ENCODE results near the gene P2RY2. TPM values are rescaled to one million over a fixed set of nuclear protein-coding genes. Genes with fewer than 3 reads are reported as not detected.
"Not testable (repeated sequence)": the region's sequence is repeated elsewhere in the genome, so short reads cannot be mapped to it uniquely, and the experiment has no call there.

P2RY2 gene
- total RNA-seq, 1 donor from 2014 or later: 6.5 TPM

DNA sequence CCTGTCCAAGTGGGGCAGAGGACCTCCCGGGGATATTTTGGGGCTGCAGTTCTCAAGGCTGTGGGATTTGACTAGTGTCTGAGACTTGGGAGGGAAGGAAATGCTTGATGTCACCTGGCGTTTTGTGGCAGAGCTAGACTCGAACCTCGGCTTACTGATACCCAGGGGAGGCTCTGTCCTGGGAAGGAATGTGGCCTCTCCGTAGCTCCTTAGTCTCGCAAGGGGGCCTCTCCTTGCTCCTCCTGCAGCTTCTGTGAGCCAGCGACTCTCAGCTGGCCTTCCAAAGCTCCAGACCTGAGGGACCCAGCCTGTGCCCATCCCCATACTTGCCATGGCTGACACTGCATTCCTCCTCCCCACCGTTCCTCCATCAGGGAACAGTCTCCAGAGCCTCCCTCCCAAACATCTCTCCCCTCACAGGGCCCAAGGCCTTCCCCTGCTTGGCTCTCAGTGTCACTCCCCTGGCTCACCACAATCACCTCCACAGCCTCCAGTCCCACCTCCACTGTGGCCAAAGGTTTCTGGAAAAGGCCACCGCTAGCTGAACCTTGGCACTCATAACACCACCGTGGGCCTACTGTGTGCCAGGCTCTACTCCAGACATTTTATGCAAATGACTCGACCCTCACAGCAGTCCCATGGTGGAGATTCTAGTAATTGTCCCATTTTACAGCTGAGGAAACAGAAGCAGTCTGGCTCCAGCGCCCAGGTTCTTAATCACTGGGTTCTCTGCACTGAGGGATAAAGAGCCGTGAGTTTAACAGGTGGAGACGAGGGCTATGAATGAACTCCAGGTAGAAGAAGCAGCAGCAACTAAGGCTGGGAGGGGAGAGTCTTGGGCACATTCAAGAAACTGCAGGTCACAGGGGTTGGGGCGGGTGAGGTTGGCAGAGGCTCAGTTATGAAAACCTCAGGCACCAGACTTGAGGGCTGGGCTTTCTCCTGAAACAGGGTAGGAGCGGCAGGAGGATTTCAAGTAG, 12.1 kb downstream of the P2RY2 start:
- no peaks in the 10 kb centered on the region for H3K9me3 ChIP-seq
- no peaks in the 10 kb centered on the region for H3K36me3 ChIP-seq
- TF ChIP-seq, protein P1, sequence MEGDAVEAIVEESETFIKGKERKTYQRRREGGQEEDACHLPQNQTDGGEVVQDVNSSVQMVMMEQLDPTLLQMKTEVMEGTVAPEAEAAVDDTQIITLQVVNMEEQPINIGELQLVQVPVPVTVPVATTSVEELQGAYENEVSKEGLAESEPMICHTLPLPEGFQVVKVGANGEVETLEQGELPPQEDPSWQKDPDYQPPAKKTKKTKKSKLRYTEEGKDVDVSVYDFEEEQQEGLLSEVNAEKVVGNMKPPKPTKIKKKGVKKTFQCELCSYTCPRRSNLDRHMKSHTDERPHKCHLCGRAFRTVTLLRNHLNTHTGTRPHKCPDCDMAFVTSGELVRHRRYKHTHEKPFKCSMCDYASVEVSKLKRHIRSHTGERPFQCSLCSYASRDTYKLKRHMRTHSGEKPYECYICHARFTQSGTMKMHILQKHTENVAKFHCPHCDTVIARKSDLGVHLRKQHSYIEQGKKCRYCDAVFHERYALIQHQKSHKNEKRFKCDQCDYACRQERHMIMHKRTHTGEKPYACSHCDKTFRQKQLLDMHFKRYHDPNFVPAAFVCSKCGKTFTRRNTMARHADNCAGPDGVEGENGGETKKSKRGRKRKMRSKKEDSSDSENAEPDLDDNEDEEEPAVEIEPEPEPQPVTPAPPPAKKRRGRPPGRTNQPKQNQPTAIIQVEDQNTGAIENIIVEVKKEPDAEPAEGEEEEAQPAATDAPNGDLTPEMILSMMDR (IDR thresholded peaks at IDR 0.05): no peak
- H3K4me1 ChIP-seq: peaks cover 9% of the 10 kb centered on the region
- no peaks in the 10 kb centered on the region for H3K27me3 ChIP-seq (ENCODE audit: low read depth)
- DNase-seq (no peak), ATAC-seq (no peak)
- no peak overlapping the region for H3K27ac ChIP-seq
- intact Hi-C loops (cut with DNase I): no loop called here
- H3K4me3 ChIP-seq: no peak overlapping the region

DNA sequence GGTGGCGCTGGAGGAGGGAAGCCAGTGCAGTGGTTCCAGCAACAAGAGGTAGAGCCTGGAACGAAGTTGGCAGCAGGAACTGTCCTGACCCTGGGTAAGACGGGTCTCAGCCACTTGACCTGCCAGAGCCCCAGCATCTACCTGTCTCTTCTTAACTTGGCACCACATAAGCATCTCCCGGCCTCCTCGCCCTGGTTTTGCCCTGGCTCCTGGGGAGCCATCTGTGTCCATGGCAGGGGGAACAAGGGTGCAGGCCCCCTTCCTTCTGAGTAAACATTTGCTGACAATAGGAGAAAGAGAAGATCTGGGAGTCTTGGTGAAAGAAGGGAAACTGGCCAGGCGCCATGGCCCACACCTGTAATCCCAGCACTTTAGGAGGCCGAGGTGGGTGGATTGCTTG, 12.8 kb downstream of the P2RY2 start:
- TF ChIP-seq, protein P1 (IDR thresholded peaks at IDR 0.05): no peak
- H3K27me3 ChIP-seq (ENCODE audit: low read depth): no peaks in the 10 kb centered on the region
- H3K9me3 ChIP-seq: no peaks in the 10 kb centered on the region
- no peak overlapping the region for H3K27ac ChIP-seq
- H3K36me3 ChIP-seq: no peaks in the 10 kb centered on the region
- no peak for DNase-seq
- H3K4me3 ChIP-seq: no peak overlapping the region
- intact Hi-C loops (cut with DNase I): no loop called here
- H3K4me1 ChIP-seq: peaks cover 5% of the 10 kb centered on the region
- no peak for ATAC-seq

DNA sequence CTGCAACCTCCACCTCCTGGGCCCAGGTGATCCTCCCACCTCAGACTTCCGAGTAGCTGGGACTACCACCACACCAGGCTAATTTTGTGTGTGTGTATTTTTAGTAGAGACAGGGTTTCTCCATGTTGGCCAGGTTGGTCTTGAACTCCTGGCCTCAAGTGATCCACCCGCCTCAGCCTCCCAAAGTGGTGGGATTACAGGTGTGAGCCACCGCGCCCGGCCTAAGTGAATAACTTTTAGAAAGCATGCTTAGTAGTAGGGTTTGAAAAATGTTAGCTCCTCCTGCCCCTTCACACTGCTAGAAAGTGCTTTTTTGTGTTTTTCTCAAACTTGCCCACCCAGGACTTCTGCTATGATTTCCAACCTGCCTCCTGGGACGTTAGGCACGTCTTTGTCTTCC, 14.4 kb downstream of the P2RY2 start:
- H3K9me3 ChIP-seq; DNase-seq; ATAC-seq; H3K27ac ChIP-seq; H3K36me3 ChIP-seq; H3K27me3 ChIP-seq (ENCODE audit: low read depth); intact Hi-C loops (cut with DNase I); H3K4me1 ChIP-seq; H3K4me3 ChIP-seq: not testable (repeated sequence)

DNA sequence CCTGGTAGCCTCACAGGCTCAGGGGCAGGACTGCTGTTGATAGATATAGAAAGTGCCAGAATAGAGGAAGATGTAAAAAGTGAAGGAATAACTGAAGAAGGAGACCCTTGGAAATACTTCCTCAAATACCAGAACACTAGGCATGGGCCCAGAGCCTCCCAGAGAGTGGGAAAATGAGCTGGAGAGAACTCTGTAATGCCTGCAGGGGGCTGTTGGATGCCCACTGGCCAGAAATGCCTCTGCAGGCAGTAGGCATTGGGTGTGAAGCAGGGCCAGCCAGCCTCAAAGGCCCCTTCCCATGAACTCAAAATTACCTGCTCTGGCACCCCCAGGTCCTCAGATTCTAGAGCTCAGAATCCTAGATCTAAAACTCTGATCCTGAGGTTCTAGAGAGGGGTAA, 15.1 kb downstream of the P2RY2 start:
- Histone ChIP-seq H3K36me3 (no peaks in the 10 kb centered on the region), H3K4me1 (peaks cover 9% of the 10 kb centered on the region), H3K4me3 (no peak overlapping the region), H3K27ac (no peak overlapping the region), H3K9me3 (no peaks in the 10 kb centered on the region), H3K27me3 (ENCODE audit: low read depth) (no peaks in the 10 kb centered on the region)
- TF ChIP-seq, protein P1 (IDR thresholded peaks at IDR 0.05): no peak
- intact Hi-C loops (cut with DNase I): no loop called here
- ATAC-seq (no peak), DNase-seq (no peak)

DNA sequence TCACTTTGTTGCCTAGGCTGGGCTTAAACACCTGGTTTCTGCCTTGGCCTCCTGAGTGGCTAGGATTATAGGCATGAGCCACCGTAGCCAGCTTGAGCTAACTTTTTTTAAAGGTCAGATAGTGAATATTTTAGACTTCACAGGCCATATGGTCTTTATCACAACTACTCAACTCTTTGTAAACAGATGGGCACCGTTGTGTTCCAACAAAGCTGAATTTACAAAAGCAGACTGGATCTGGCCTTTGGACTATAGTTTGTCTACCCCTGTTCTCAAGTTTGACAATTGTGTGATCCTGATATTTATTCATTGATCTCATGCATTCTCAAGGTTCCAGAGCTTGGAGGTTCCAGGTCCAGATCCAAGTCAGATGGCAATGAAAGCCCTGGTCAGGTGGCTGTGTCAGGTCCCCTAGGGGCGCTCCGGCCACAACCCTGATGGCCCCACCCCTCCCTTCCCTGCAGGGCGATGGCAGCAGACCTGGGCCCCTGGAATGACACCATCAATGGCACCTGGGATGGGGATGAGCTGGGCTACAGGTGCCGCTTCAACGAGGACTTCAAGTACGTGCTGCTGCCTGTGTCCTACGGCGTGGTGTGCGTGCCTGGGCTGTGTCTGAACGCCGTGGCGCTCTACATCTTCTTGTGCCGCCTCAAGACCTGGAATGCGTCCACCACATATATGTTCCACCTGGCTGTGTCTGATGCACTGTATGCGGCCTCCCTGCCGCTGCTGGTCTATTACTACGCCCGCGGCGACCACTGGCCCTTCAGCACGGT, 15.8 kb downstream of the P2RY2 start:
- no peaks in the 10 kb centered on the region for H3K27me3 ChIP-seq (ENCODE audit: low read depth)
- H3K27ac ChIP-seq: no peak overlapping the region
- no peaks in the 10 kb centered on the region for H3K36me3 ChIP-seq
- TF ChIP-seq, protein P1 (IDR thresholded peaks at IDR 0.05): no peak
- intact Hi-C loops (cut with DNase I): no loop called here
- no peak overlapping the region for H3K4me3 ChIP-seq
- no peak for DNase-seq
- H3K9me3 ChIP-seq: no peaks in the 10 kb centered on the region
- peaks cover 6% of the 10 kb centered on the region for H3K4me1 ChIP-seq
- no peak for ATAC-seq

Data from lower lobe of right lung (tissue), 2 donors.